ENCODE results near the gene VMO1.

The VMO1 gene

DNA sequence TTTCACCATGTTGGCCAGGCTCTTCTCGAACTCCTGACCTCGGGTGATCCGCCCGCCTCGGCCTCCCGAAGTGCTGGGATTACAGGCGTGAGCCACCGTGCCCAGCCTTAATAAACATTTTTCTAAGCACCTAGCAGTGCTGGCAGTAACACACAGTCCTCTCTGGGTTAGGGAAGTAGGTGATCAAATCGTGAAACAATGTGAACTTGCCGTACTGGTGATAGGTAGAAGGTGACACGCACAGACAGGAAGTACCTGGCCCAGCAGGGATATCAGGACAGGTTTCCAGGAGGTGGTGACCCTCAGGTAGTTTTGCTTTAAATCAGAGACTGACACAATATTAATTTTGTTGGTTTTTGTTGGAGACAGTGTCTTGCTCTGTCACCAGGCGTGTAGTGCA lies 25.3 kb upstream of the VMO1 start:
- TF ChIP-seq, protein P1, sequence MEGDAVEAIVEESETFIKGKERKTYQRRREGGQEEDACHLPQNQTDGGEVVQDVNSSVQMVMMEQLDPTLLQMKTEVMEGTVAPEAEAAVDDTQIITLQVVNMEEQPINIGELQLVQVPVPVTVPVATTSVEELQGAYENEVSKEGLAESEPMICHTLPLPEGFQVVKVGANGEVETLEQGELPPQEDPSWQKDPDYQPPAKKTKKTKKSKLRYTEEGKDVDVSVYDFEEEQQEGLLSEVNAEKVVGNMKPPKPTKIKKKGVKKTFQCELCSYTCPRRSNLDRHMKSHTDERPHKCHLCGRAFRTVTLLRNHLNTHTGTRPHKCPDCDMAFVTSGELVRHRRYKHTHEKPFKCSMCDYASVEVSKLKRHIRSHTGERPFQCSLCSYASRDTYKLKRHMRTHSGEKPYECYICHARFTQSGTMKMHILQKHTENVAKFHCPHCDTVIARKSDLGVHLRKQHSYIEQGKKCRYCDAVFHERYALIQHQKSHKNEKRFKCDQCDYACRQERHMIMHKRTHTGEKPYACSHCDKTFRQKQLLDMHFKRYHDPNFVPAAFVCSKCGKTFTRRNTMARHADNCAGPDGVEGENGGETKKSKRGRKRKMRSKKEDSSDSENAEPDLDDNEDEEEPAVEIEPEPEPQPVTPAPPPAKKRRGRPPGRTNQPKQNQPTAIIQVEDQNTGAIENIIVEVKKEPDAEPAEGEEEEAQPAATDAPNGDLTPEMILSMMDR (IDR thresholded peaks at IDR 0.05; ENCODE audit: extremely low read depth, insufficient read depth, missing control alignments): no peak
- in situ Hi-C loops (cut with MboI; ENCODE audit: low pct_unique_long_range_greater_than_20kb, low sequenced_read_pairs, unreplicated experiment): no loop called here
- no peak for DNase-seq (ENCODE audit: low spot score)

DNA sequence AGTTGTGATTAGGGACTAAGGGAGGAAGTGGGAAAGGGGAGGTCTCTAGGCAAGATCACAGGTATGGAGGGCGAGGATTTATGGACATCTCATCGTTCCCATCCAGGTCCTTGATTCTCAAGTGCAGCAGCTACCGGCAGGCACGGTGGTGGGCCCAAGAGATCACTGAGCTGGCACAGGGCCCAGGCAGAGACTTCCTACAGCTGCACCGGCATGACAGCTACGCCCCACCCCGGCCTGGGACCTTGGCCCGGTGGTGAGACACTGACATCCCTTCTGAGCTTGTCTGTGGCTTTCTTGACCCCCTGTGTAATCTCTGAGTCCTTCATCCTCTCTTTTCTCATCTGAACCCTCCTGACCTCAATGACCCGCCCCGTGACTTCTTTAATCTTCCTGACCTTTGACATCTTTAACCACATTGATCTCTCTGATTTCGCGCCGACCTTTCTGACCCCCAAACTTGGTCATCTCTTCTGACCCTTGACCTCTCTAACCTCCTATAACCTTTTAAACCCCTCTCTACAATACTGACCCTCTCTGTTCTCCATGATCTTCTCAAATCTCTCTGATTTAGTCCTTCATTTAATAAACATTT lies 24.6 kb upstream of the VMO1 start:
- in situ Hi-C loops (cut with MboI; ENCODE audit: low pct_unique_long_range_greater_than_20kb, low sequenced_read_pairs, unreplicated experiment): no loop called here
- no peak for DNase-seq (ENCODE audit: low spot score)
- TF ChIP-seq, protein P1 (IDR thresholded peaks at IDR 0.05; ENCODE audit: extremely low read depth, insufficient read depth, missing control alignments): no peak

DNA sequence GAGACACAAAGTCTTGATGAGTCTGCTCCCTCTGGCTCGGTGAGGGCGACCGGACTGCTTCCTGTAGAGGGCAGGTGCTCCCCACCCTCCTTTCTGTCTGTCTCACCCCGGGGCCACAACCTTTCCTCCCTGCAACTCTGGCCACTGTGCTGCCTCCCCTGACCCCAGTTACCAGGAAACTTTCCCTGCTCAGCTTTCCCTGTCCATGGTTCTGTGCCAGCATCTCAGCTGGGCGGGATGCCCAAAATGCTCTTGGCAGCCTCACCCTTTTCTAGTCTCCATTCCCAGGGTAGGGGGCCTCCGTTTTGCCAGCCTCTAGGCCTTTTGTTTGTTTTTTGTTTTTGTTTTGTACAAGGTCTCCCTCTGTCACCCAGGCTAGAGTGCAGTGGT lies 22.2 kb upstream of the VMO1 start:
- in situ Hi-C loops (cut with MboI; ENCODE audit: low pct_unique_long_range_greater_than_20kb, low sequenced_read_pairs, unreplicated experiment): no loop called here
- TF ChIP-seq, protein P1 (IDR thresholded peaks at IDR 0.05; ENCODE audit: extremely low read depth, insufficient read depth, missing control alignments): no peak
- no peak for DNase-seq (ENCODE audit: low spot score)

DNA sequence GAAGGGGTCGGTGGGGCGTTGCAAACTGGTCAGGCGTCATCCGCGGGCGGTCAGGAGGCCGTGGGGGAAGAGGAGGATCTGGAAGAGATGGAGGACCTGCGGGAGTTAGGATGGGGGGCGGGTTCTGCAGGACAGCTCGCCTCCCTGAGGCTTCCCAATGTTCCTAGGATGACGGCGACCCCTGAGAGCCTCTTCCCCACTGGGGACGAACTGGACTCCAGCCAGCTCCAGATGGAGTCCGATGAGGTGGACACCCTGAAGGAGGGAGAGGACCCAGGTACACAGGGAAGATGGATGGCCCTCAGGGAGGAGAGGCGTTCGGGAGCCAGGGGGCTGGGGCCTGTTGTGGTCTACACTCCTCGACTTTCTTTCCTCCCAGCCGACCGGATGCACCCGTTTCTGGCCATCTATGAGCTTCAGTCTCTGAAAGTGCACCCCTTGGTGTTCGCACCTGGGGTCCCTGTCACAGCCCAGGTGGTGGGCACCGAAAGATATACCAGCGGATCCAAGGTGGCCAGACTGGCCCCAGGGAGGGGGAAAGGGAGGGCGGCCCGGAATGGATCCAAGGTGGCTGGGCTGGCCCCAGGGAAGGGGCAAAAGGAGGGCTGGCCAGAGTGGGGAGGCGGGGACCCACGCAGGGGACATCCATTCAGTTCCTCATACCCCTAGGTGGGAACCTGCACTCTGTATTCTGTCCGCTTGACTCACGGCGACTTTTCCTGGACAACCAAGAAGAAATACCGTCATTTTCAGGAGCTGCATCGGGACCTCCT lies 21.6 kb upstream of the VMO1 start:
- DNase-seq (ENCODE audit: low spot score): no peak
- in situ Hi-C loops (cut with MboI; ENCODE audit: low pct_unique_long_range_greater_than_20kb, low sequenced_read_pairs, unreplicated experiment): no loop called here
- TF ChIP-seq, protein P1 (IDR thresholded peaks at IDR 0.05; ENCODE audit: extremely low read depth, insufficient read depth, missing control alignments): no peak

DNA sequence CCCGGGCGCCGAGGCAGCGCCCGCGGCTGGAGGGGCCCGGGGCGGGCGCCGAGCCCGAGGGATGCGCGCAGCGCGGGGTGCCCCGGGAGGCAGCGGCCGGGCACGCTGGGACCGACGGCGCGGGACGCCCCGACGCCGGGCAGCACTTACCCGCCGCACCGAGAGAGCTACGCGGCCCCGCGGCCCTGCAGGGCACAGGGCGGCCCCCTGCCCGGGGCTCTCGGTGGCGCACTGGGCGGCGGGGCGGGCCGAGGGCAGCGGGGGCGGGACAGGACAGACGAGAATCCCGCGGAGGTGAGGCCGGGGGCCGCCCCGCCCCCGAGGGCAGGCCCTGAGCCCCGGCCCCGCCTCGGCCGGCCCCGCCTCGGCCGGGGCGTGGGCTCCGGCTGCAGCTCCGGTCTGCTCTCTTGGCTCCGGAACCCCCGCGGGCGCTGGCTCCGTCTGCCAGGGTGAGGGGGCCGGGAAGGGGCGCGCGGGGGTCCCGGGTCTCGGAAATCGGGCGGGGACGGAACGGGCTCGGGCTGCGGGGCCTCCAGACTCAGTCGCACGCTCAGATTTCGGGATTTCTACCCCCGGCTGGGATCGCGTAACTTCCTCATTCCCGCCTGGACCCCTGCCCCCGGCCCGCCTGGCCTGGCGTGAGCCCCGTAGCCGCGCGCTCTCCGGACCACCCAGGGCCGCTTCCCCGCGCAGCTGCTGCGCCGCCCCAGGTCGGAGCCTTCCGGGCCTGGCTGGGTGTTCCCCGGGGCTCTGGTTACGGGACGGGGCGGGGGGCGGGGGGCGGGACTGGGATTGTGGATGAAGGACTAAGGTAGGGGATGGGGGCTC lies 20.8 kb upstream of the VMO1 start, which contains the start of gene PLD2:
Gene PLD2, plus strand, starts transcription at position 376 of the 828 bp plus-strand sequence. CDS start 621 bp downstream, outside the sequence.
- DNase-seq (ENCODE audit: low spot score): peak; percentile 100
- in situ Hi-C loops (cut with MboI; ENCODE audit: low pct_unique_long_range_greater_than_20kb, low sequenced_read_pairs, unreplicated experiment): no loop called here
- TF ChIP-seq, protein P1 (IDR thresholded peaks at IDR 0.05; ENCODE audit: extremely low read depth, insufficient read depth, missing control alignments): no peak

DNA sequence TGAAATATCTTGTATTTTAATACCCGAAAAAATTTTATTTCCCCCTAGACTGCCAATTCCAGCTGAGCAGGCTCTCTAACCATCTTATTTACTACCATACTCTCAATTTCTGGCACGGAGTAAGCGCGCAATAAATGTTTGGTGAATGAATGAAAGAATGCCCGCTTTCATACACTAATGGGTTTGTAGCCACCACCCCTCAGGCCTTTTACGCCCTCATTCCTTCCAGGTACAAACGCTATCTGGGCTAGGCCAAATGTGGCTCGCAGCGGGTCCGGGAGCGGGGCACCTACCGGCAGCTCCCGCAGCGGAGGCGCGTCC lies 20.3 kb upstream of the VMO1 start:
- in situ Hi-C loops (cut with MboI; ENCODE audit: low pct_unique_long_range_greater_than_20kb, low sequenced_read_pairs, unreplicated experiment): no loop called here
- TF ChIP-seq, protein P1 (IDR thresholded peaks at IDR 0.05; ENCODE audit: extremely low read depth, insufficient read depth, missing control alignments): no peak
- no peak for DNase-seq (ENCODE audit: low spot score)

Data from GM13977 (cell line).